Midbrain (tissue), 1 donor: Measurements from ENCODE around the gene NAP1L4.
"Not testable (repeated sequence)": the region's sequence is repeated elsewhere in the genome, so short reads cannot be mapped to it uniquely, and the experiment has no call there.

Experiments used
- DNase-seq: peaks from one replicate; lab custom pipeline; 2025; lab: John Stamatoyannopoulos, UW

NAP1L4 gene

DNA sequence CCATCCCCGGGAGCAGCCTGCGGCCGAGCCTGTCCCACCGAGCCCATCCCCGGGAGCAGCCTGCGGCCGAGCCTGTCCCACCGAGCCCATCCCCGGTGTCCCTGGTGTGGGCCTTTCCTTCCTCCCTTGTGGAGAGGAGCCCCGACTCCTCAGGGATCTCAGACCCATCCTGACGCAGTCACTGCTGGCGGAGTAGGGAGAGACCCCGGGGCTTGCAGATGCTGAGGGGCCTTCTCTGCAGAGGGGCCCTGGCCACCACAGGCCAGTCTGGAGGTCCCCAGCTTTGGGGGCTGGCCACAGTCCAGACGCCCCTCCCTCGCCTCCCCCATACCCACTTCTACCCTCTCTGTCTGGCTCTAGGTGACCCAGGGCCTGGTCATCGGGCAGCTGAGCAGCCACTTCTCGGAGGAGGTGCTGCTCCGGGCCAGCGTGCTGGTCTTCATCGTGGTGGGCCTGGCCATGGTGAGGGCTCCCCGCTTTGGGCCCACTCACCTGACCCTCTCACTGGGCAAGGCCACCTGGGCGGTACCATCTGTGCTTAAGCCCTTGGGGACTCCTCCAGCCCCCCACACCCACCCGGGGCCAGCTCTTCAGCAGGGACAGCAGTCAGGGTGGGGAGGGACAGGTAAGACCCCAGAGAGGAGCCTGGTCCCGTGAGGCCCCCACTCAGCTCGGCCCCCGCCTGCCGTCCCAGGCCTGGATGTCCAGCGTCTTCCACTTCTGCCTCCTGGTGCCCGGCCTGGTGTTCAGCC is 70.2 kb downstream of the NAP1L4 start:
- no peak for DNase-seq

DNA sequence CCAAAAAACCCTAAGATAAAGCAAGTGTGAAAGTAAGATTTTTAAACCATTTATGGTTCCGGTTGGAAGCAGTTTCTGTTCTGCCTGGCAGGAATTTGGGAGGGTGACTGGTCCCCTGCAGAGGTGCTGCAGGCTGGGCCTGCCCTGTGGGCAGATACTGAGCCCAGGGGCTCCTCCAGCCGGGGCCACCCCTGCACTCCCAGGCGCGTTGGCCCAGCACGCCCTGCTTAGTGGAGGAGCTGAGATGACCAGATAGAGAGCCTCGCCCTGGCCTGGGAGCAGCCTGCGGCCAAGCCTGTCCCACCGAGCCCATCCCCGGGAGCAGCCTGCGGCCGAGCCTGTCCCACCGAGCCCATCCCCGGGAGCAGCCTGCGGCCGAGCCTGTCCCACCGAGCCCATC is 70.9 kb downstream of the NAP1L4 start:
- no peak for DNase-seq

DNA sequence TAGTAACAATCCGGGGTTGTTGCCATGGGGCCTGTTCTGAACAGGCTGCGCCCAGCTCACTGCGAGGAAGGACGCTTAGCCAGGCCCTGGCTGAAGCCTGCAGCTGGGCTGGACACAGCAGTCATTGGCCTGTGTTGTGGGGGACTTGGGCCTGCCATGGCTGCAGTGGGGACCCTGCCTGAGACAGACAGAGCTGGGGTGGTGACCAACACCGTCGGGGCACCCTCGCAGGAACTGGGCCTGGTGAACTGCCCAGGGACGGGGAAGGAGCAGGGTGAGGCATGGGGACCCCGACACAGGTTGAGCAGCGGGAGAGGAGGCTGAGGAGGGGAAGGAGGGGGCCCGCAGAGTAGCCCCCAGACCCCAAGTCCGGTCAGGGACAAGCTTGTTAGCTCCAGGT is 71.8 kb downstream of the NAP1L4 start:
- DNase-seq: no peak

DNA sequence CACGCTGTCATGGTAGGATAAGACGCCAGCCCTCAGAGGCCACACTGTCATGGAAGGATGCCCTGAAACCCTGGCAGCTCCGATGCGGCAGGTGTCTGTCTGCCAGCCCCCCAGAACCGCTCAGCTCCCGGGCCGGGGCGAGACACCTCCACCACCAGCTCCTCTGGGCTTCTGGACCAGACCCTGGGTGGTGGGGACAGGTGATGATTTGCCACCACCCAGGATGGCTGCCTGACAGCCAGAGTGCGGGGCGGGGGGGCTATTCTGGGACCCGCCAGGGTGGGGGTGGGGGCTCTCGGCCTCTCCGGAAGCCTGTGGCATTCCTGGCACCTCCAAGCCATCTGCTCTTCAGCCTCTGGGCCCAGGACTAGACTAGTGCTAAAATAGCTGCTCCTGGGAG is 72.3 kb downstream of the NAP1L4 start:
- no peak for DNase-seq

DNA sequence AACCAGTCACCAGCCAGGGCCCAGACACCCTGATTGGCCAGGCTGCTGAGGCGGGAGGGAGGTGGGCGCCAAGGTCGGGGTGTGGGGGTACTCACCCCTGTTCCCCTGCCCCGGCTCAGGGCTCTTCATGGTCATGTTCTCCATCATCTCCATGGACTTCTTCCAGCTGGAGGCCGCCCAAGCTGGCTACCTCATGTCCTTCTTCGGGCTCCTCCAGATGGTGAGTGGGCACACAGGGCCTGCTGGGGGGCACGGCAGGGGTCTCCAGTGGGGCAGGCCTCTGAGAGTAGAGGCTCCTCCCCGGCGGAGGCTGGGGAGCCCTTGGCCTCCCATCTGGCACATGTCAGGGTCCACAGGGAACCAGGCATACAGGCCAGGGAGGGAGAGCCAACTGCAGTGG is 72.9 kb downstream of the NAP1L4 start:
- DNase-seq: no peak

DNA sequence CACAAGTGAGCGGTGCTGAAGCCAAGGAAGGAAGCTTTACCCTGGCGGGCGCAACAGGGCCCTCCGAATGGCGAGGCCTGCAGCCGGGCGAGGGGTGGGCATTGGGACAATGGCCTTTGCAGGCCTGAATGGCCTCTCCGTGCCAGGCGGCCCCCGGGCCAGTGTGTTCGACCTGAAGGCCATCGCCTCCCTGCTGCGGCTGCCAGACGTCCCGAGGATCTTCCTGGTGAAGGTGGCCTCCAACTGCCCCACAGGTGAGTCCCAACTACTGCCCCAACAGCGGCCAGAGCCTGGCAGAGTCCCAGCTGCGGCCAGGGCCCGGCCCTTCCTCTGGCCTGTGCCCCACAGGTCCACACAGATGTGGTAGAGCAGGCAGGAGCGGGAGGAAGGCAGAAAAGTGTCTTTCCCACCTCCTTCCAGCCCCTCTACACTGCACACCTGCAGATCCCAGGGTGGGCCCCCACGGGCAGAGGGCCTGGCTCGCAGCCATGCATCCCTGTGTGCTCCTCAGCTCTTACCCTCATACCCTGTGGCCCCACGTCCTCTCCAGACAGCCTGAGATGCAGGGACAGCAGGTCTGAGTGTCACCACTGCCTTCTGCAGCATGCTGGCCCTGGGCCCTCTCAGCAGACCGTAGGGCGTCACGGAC is 74.2 kb downstream of the NAP1L4 start:
- DNase-seq: no peak

DNA sequence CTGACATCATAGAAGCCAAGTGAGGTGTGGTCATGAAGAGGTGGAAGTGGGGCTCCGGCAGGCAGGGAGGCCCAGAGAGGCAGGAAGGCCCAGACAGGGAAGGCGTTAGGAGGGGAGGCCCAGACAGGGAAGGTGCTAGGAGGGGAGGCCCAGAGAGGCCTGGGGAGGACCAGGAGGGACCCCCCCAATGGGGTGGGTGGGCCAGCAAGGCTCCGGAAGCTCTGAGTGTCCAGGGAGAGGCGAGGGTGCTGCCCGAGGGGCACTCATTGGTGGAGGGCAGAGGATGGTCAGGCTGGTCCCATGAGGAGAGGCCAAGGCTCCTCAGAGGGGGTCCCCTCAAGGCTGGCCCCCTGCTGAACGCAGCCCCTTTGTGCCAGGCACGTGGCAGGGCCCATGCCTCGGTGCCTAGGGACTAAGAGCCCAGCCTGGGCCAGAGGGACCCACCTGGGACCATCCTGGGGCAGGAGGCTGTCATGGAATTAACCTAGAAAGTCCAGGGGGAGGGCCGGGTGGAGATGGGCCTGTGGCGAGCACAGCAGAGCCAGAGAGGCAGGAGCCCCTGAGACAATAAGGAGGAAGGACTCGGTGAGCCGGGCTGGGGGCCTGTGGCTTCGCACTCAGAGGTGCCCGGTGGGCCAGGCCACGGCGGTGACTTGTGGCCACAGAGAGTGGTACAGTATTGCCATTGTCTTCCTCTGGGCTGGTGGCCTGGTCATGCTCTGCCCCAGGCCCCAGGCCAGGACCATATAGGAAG is 75.1 kb downstream of the NAP1L4 start:
- DNase-seq: no peak

DNA sequence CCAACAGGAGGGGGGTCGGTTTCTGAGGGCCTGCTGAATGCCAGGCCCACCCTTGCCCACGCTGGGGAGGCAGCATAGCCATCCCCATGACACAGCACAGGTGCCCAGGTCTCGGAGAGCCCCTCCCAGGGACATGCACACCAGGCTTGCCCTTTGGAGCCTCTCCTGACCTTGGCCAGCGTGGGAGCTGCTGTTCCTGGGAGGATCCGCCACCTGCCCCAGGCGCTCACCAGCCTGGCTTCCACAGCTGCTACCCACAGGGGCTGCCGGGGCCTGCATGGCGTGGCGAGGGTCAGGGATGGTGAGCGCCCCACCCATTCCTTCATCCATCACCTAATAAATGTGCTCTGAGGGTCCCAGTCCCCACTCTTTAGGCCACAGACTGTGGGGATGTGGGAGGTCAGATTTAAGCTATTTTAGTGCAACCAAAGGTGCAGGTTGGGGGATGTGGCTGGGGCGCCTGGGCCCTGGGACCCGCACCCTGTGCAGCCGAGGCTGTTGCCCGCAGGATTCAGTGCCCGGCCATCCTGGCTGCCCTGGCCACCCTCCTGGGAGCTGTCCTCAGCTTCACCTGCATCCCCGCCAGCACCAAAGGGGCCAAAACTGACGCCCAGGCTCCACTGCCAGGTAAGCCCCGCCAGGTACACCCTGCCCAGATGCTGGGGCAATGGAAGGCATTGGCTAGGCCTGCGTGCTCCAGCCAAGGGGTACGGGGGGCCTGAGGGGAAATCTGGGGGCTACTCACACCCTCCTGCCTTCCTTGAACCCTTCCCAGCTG is 75.8 kb downstream of the NAP1L4 start:
- DNase-seq: no peak

DNA sequence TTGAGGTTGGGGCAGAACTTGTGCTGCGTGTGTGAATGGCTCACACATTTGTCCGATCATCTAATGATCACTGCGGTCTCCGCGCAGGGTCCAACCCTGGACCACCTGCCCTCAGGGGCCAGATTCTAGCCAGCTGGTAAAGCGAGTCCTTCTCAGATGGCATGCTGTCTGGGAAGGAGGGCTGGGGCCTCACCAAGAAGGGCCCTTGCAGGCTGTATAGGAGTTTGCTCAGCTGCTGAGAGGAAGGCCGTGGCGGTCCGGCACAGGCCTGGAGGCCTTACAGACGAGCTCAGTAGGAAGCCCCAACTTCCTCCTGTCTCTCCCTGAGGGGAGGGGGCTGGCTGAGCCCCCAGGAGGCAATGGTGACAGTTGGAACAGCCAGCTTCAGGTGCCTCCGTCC is 76.7 kb downstream of the NAP1L4 start:
- DNase-seq: no peak

DNA sequence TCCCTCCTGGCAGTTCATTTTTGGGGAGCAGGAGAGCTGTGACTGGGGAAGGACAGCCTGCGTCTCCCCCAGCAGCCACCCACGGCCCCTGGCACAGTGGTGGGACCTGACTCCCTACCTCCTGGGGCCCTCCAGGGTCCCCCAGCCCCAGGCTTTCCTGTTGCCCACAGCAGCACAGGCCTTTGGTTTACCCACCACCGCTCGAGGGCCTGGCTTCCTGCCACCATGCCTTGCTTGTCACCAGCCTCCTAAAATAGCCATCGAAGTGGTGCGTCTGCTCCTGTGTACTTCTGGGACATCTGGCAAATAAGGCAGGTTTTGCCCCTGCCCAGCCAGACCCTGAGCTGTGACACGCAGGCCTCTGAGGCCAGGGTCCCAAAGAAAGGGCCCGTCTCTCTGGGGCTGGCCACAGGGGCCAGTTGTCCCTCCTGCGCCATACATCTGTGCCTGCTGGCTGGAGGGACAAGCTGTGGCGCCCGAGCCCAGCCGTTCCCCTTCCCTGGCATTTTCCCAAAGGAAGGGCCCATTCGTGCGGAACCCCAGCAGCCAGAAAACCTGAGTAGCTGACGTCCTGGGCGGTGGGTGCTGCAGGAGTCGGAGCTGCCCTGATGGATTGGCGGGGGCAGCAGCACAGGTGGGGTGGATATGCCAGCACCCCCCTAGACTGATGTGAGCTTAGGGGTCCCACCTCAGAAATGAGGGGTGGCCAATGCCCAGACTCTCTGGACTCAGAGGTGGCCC is 77.5 kb downstream of the NAP1L4 start:
- no peak for DNase-seq

DNA sequence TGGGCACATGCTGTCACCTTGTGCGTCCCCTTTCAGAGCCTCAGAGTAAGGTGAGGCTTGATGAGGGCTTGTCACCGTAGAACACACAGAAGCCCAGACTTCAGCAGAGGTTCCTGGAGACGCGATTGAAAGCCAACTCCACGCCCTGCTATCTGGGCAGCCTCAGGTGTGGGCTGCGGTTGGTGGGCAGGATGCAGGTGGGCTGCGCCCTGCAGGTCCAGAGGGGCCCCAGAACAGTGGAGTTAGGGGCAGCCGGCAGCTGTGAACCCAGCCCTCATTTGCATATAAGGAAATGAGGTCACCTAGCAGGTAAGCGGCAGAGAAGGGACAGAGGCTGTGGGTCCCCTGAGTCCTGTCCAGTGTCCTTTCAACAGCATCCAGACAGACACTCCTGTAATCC is 78.4 kb downstream of the NAP1L4 start:
- DNase-seq: no peak

DNA sequence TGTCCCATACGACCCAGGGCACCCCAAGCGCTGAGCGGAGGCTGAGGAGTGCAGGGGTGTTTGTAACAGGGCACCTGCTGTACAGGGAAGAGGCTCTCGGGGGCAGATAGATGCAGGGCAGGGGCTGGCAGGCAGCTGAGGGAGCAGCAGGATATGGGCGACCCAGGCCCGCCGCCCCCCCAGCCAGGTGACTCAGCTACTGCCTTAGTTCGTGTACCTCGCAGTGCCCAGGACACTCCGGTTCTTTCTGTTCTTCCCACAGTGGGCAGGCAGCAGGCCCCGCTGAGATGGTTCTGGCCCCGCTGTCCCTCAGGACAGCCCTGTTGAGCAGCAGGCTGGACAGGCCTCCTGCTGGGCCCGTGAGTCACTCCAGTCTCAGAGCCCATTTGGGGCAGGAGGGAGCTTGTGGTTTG is 79.1 kb downstream of the NAP1L4 start:
- no peak for DNase-seq

DNA sequence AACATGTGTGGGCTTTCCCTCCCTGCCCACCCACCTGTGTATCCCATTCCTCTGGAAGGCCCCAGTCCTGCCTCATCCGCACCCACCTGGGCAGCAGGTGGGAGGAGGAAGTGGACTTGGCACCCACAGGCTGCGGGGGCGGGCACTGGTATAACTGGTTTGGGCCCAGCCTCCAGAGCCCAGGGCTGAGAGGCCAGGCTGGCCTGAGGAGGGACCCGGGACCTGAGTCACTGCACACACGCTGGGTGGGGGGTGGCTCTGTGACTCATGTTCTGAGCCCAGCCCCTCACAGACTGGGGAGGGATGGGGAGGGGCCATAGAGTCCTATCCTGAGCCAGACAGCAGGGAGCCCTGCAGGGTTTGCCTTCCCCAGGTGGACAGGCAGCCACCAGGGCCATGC is 79.6 kb downstream of the NAP1L4 start:
- no peak for DNase-seq

DNA sequence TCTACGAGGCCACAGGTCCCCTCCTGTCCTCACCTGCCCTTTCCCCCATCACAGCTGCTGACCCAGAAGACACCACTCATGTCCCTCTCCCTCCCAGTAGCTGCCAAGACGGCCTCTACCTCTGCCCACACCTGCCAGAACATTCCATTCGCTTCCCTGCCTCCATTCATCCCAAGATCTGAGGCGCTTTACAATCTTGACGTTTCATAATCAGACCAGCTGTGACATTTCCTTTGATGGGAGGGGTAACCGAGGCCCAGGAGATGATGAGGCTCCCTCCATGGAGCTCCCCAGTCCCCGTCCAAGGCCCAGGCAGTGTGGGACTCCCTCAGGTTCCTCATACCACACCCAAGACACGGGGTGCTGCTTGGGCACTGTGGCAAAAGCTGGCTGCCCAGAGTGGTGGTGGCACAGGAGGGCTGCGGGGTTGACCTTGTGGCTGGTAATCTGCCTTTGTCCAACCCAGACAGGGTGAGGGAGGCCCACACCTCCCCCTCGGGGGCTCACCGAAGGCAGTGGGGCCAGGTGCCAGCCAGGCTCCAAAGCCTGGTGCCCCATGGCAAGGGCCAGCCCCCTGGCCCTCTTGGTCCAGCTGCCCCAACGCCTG is 80.2 kb downstream of the NAP1L4 start:
- no peak for DNase-seq

DNA sequence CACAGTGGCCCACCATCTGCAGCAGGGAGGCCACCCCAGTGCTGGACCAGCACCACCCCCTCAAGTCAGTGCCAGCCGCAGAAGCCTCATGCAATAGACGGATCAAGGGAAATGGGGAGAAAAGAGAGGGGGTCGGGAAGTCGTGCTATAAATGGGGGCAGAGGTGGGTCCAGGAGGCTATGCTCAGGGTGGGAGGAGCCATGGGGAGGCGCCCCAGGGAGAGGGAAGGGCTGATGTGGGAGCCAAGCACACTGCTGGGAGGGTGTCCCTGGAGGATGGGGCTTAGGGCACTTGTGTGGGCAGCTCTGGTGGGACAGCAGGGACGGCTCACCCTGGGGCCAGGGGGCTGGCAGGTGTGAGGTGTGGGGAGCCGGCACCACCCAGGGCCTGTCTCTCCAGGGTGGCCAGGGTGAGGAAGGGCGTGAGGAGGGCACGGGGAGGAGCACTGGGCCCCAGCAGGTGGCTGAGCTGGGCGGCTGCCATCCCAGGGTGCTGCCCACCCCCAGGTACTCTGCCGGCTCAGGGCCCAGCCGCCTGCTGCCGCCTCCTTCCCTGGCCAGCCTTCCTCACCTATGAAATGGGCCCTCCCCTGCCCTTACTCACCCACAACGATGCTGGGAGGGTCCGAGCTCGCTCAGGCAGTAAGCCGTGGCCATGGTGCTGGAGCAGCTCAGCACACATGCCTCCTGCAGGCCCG is 80.9 kb downstream of the NAP1L4 start:
- no peak for DNase-seq

DNA sequence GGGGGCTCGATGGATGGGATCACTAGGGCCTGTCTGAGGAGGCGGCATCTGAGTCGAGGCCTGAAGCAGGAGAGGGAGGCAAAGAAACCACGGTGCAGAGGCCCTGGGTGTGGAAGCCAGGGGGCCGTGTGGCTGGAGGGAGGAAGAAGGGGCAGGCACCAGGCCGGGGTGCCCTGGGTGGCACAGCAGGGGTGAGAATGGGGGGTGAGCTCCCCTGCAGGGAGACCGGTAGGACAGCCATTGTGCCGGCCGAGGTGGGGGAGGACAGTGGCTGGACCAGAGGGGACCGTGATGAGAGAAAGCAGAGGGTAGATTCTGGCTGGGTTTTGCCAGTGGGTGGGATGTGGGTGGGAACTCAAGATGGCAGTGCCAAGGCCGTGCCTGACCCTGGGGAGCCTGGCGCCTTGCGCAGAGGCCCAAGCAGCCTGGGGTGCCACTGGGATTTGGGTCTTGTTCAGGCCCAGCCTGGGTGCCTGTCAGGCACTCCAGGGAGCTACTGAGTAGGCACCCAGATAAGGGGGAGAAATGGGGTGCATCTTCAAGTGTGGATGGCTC is 81.7 kb downstream of the NAP1L4 start:
- no peak for DNase-seq

DNA sequence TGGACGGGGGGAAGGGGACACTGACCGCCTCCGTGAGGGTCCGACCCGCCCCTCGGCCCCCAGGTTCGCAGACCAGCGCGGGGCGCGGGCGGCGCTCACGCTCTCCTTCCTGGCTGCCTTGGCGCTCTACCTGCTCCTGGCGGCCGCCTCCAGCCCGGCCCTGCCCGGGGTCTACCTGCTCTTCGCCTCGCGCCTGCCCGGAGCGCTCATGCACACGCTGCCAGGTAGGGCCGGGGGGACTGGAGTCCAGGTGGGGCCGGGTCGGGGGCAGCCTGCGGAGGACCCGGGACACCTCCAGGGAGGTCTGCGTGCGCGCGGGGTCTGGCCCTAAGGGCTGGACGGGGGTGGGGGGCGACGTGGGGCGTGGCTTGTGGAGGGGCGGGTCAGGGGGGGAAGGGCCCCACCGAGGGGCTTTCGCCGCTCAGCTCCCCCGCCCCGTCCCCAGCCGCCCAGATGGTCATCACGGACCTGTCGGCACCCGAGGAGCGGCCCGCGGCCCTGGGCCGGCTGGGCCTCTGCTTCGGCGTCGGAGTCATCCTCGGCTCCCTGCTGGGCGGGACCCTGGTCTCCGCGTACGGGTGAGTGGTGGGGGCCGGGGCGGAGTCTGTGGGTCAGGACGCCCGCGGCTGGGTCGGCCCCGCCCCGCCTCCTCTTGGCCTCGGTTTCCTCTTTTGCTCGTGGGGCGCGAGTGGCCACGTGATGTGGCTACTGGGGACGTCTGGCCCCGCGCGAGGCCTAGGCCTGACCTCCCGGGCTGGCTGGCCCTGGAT is 82.8 kb downstream of the NAP1L4 start:
- no peak for DNase-seq

DNA sequence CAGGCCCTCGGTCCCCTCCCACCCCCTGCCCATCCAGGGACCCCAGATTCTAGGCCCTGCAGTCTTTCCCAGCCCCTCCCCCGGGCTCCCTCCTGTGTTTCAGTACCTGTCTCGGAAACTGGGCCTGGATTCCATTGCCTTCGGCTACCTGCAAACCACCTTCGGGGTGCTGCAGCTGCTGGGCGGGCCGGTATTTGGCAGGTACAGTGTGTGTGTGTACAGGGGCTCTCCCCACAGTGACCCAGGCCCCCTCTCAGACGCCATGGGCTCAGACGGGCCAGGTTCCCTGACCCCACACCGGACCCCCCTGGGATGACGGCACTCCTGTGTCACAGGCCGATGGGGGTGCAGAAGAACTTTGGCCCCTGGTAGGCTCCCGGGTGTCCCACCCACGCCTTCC is 84.0 kb downstream of the NAP1L4 start:
- DNase-seq: no peak

DNA sequence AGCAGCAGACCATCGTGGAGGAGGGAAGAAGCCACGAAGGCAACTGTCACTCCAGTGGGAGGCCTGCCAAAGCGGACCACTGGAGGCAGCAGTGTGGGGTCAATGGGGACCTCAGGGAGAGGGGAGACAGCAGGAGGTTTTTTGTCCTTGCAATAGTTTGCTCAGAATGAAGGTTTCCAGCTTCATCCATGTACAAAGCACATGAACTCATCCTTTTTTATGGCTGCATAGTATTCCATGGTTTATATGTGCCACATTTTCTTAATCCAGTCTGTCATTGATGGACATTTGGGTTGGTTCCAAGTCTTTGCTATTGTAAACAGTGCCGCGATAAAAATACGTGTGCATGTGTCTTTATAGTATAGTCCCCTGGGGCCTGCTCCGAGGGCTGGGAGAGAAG is 86.8 kb downstream of the NAP1L4 start:
- not testable (repeated sequence) for DNase-seq
